Measurements from ENCODE around the gene PSME2.

PSME2 gene

GRCh38 chr14:24132976-24133375 is 13.4 kb downstream of the PSME2 start:
- no peak for DNase-seq

GRCh38 chr14:24132061-24132685 is 14.2 kb downstream of the PSME2 start:
- no peak for DNase-seq

GRCh38 chr14:24131549-24131966 is 14.9 kb downstream of the PSME2 start:
- no peak for DNase-seq

- DNase-seq, result no peak
Measured at GRCh38 chr14:24130717-24131548, 15.5 kb downstream of the PSME2 start.

GRCh38 chr14:24130380-24130716 is 16.1 kb downstream of the PSME2 start, which contains the start of gene FITM1:
Gene FITM1 (plus strand): TSS chr14:24130659. CDS start chr14:24131564, 905 bp downstream.
- no peak for DNase-seq

- DNase-seq, result no peak
Measured at GRCh38 chr14:24129410-24129998, 16.9 kb downstream of the PSME2 start.

- no peak for DNase-seq
Measured at GRCh38 chr14:24127673-24128072, 18.7 kb downstream of the PSME2 start.

GRCh38 chr14:24126939-24127338 is 19.5 kb downstream of the PSME2 start:
- peak in 1 of 2 donors; percentile 2 for DNase-seq

GRCh38 chr14:24123424-24124417 is 22.7 kb downstream of the PSME2 start:
- no peak for DNase-seq

- no peak for DNase-seq
Measured at GRCh38 chr14:24122898-24123297, 23.5 kb downstream of the PSME2 start.

- no peak for DNase-seq
Measured at GRCh38 chr14:24122416-24122815, 24.0 kb downstream of the PSME2 start.

- no peak for DNase-seq
Measured at GRCh38 chr14:24121210-24121609, 25.2 kb downstream of the PSME2 start.

- no peak for DNase-seq
Measured at GRCh38 chr14:24119691-24120090, 26.7 kb downstream of the PSME2 start.

- no peak for DNase-seq
Measured at GRCh38 chr14:24117179-24117578, 29.2 kb downstream of the PSME2 start.

- DNase-seq, result no peak
Measured at GRCh38 chr14:24116128-24116814, 30.1 kb downstream of the PSME2 start.

- no peak for DNase-seq
Measured at GRCh38 chr14:24115422-24116127, 30.8 kb downstream of the PSME2 start.

- peak; percentile 99 to 100 for DNase-seq
Measured at GRCh38 chr14:24114532-24115421, 31.6 kb downstream of the PSME2 start, which contains the start of the genes DCAF11 and NRL. Gene DCAF11 (plus strand): TSS chr14:24114777. CDS start chr14:24115595, 818 bp downstream. Gene NRL (minus strand): TSS chr14:24114949. CDS start chr14:24082848, 32,101 bp downstream.

- peak; percentile 80 to 87 for DNase-seq
Measured at GRCh38 chr14:24113801-24114531, 32.4 kb downstream of the PSME2 start.

- DNase-seq, result no peak
Measured at GRCh38 chr14:24113379-24113800, 33.0 kb downstream of the PSME2 start.

Data from hippocampal formation (tissue), 2 donors.